Raji (cell line): ENCODE results near the gene CNFN.

Source experiments
- POLR2A ChIP-seq: IDR thresholded peaks from 2 replicates; pipeline ENCODE4 v1.6.1; 2011; ENCODE audit warnings: low read depth, low read length, control low read depth; ENCODE audit not compliant: insufficient read depth

The CNFN gene

DNA sequence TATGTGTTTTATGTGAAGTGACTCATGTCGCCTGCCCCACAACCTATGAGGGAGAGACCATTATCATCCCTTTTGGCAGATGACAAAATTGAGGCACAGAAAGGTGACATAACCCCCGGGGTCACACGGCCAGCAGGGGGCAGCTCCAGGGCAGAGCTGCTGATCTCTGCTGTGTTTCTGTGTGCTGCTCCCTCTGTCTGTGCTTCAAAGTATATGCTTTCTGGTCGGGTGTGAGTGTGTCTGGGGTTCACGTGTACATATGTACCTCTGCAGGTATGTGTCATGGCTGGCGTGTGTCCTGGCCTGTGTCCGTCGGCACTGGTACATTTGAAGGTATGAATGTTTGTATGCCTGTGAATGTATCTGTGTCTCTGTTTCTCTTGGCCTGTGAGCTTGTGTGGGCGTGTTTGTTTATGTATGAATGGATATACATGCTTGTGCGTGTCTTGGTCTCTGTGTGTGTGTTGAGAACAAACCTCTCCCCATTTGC, 30.0 kb upstream of the CNFN start:
- no peak for TF ChIP-seq POLR2A

GRCh38 chr19:42419309-42419708, 29.2 kb upstream of the CNFN start:
- TF ChIP-seq POLR2A: no peak

DNA sequence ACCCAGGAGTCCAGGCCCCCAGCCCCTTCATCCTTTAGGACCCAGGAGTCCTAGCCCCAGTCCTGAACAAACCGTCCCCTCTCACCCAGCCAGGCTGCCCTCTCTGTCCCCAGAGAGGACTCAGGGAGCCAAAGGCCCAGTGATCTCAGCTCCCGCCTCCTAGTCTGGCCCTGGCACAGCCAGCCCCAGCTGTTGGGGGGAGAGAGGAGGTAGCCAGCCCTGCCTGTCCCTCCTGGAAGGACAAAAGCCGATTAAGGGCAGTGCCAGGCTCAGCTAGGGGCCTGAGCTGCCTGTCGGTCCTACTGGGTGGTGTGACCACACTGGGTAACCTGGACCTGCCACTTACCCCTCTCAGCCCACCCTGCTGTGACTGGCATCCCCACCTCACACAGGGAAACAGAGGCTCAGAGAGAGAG, 22.6 kb upstream of the CNFN start:
- TF ChIP-seq POLR2A: no peak

GRCh38 chr19:42412227-42412626, 22.1 kb upstream of the CNFN start:
- TF ChIP-seq POLR2A: no peak

GRCh38 chr19:42411581-42412178, 21.6 kb upstream of the CNFN start:
- no peak for TF ChIP-seq POLR2A

DNA sequence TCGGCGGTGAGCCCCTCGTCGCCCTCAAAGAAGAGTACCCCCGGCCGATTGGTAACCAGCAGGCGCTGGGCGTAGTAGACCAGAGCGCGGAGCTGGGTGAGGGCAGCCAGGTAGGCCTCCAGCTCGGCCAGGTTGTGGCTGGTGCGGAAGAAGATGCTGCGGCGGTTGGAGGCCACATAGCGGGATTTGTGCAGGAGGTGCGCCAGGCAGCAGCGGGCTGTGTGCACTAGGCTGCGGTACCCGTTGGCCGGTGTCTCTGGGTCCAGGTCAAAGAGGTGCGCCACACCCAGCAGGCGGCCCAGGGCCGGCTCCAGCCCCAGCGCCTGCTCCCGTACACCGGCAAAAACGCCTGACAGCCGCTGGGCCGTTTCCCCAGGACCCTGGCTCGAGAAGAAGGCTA, 20.3 kb upstream of the CNFN start:
- TF ChIP-seq POLR2A: no peak

GRCh38 chr19:42409477-42409876, 19.4 kb upstream of the CNFN start:
- TF ChIP-seq POLR2A: no peak

DNA sequence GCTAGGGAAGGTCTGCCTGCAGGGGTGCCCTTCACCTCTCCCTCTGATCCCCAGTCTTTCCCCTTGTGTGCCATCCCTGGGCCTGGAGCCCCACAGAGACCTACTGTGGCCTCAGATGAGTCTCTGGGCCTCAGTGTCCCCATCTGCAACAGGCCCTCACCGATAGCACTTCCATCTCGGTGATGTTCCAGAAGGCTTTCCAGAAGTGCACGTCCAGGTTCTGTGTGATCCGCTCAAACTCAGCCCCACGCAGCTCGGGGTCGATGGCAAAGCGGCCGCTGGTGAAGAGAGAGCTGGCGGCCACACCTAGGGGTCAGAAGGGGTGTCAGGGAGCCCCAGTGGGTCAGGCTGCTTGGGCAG, 17.7 kb upstream of the CNFN start:
- TF ChIP-seq POLR2A: no peak

GRCh38 chr19:42407085-42407815, 17.2 kb upstream of the CNFN start:
- no peak for TF ChIP-seq POLR2A

DNA sequence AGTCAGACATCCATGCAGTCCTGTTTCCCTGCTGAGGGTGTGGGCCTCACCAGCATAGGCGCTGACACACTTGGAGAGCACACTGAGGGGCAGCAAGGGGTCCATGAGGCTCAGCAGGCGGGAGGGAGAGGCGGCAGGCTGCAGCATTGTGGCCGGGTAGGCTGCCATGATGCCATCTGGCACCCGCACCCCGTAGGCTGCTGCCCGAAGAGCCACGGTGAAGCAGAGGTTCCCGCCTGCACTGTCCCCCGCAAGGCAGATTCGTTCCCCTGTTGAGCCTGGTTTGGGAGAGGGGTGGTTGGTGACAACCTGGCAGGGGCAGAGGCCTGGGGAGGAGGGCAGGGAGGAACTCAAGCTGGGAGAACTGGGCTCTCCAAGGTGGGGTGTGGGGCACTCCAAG, 16.0 kb upstream of the CNFN start:
- TF ChIP-seq POLR2A: no peak

DNA sequence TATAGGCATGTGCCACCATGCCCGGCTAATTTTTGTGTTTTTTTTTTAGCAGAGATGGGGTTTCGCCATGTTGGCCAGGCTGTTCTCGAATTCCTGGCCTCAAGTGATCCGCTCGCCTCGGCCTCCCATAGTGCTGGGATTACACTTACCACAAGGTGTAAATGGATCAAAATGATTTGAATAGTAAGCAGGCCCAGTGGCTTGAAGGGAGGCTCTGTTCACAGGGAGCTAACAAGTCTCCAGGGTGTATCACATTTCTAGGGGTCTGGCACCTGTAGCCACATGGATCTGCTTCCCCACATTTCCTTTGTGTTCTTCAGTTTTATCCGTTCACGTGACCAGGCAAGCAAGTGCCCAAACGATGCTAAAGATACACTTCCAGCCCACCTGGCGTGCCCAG, 13.5 kb upstream of the CNFN start:
- no peak for TF ChIP-seq POLR2A

DNA sequence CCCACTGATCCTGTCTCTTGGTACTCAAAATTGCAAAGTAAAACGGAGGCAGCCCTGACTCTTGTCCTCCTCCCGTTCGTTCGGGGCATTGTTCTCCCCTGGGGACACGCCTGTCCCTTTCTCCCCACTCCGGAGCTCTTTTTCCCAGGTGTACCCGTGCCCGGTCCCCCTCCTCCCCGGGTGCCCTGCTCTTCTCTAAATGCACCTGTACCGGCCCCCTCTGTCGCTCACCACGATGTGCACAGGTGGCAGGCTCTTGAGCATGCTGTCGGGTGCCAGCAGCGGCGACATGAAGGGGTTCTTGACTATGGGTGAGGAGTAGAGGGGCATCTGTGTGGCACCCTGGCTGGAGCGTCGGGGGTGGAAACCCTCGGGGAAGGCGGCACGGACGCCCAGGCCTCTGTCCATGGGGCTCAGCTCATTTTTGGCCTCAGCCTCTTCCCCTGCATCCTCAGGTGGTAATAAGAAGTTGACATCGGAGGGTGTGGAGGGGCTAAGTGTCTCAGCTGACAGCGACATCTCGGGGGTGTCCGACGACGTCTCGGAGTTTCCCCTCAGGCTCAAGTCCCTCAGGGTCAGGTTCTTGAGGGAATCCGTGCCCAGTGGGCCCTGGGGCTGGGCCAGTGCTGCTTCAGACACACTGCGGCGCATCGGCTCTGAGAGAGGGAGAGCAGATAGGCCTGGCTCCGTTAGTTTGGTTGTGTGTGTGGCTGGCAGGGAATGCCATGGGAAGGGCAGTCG, 12.4 kb upstream of the CNFN start:
- TF ChIP-seq POLR2A: no peak

GRCh38 chr19:42401365-42402303, 11.5 kb upstream of the CNFN start:
- TF ChIP-seq POLR2A: no peak

GRCh38 chr19:42400404-42400803, 10.3 kb upstream of the CNFN start:
- TF ChIP-seq POLR2A: no peak
